Chondrocyte (in vitro differentiated cells): Measurements from ENCODE around the gene UNC119. TPM values are rescaled to one million over a fixed set of nuclear protein-coding genes. Genes with fewer than 3 reads are reported as not detected.

Source experiments
- DNase-seq: peaks from one replicate; pipeline ENCODE4 v3.0.0; 2021; ENCODE audit warnings: mixed read lengths, low spot score
- H3K27ac Mint-ChIP-seq: one replicate; pipeline ENCODE4 v1.8.0; 2021; ENCODE audit warnings: mild to moderate bottlenecking, moderate library complexity, mixed read lengths; ENCODE audit not compliant: unreplicated experiment
- H3K27me3 Mint-ChIP-seq: 2 replicates; pipeline ENCODE4 v1.8.0; 2021; ENCODE audit warnings: low read depth, mixed read lengths
- H3K36me3 Mint-ChIP-seq: 2 replicates; pipeline ENCODE4 v1.8.0; 2021; ENCODE audit warnings: low read depth, mixed read lengths
- H3K4me1 Mint-ChIP-seq: 2 replicates; pipeline ENCODE4 v1.8.0; 2021; ENCODE audit warnings: low read depth, mild to moderate bottlenecking, mixed read lengths
- H3K4me3 Mint-ChIP-seq: one replicate; pipeline ENCODE4 v1.8.0; 2021; ENCODE audit warnings: mild to moderate bottlenecking, moderate library complexity, mixed read lengths; ENCODE audit not compliant: unreplicated experiment
- H3K9me3 Mint-ChIP-seq: 2 replicates; pipeline ENCODE4 v1.8.0; 2021; ENCODE audit warnings: low read depth, mixed read lengths
- total RNA-seq: library from RNA; stranded (reverse); gene quantifications from 3 replicates; pipeline ENCODE4 v1.2.1, GENCODE V29; 2021
- TF ChIP-seq, protein P1 (sequence below): fragments of 200-600 bp; sonication (generic); IDR thresholded peaks from 2 replicates; pipeline ENCODE4 v1.5.0; 2021; ENCODE audit warnings: antibody characterized with exemption, mild to moderate bottlenecking, moderate library complexity

The UNC119 gene
- total RNA-seq, 1 donor from 2014 or later, result 24.9 TPM

DNA sequence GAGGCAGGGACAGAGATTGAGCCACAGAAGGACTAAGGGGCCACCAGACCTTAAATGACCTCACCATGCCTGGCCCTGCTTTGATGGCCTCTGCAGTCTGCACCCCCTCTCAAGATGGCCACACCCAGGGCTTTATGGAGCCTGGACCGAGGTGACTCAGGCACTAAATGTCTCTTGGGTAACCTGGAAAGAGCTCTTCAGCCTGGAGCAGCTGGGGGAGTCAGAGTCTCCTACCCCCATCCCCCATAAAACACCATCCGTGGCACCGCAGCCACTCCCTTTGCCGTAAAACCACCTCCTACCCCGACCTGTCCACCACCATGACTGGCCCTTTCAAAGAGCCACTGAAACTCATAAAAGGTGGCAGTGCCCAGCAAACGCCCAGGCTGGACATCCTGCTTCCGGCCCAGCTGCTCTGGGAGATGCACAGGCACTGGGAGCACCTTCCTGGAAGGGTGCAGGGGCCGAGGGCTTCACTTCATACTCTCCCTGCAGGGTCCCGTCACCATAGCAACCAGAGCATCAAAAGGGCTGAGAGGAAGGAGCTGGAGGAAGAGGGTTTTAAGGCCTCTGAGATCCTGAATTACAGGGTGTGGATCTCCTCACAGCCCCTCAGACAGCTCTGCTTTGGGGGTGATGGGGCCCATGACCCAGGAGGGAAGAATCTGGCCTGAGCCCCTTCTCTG, 24.0 kb downstream of the UNC119 start:
- Mint-ChIP-seq H3K36me3 (no peaks in the 10 kb centered on the region), H3K4me1 (peaks cover 38% of the 10 kb centered on the region), H3K4me3 (no peak overlapping the region), H3K27ac (no peak overlapping the region), H3K27me3 (no peaks in the 10 kb centered on the region), H3K9me3 (no peaks in the 10 kb centered on the region)
- TF ChIP-seq, protein P1, sequence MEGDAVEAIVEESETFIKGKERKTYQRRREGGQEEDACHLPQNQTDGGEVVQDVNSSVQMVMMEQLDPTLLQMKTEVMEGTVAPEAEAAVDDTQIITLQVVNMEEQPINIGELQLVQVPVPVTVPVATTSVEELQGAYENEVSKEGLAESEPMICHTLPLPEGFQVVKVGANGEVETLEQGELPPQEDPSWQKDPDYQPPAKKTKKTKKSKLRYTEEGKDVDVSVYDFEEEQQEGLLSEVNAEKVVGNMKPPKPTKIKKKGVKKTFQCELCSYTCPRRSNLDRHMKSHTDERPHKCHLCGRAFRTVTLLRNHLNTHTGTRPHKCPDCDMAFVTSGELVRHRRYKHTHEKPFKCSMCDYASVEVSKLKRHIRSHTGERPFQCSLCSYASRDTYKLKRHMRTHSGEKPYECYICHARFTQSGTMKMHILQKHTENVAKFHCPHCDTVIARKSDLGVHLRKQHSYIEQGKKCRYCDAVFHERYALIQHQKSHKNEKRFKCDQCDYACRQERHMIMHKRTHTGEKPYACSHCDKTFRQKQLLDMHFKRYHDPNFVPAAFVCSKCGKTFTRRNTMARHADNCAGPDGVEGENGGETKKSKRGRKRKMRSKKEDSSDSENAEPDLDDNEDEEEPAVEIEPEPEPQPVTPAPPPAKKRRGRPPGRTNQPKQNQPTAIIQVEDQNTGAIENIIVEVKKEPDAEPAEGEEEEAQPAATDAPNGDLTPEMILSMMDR, result no peak
- DNase-seq, result no peak

DNA sequence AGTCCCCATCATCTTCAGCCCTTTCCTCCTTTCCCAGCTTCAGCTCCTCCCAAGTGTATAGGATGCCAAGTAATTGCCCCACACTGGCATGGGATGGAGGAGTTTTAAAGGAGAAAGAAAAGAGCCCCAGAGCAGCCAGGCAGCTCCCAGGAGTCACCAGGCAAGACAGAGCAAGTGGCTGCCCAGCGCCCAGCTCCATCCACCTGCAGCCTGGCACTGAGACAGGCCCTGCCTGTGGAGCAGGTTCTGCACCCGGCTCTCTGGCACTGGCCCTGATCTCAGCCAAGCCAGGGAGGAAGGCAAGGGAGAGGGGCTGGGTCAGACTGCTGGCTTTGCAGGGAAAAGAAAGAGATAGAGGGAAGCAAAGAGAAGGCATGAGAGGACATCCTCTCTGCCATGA, 24.6 kb downstream of the UNC119 start:
- Mint-ChIP-seq H3K4me1 (peaks cover 36% of the 10 kb centered on the region), H3K36me3 (no peaks in the 10 kb centered on the region), H3K27ac (no peak overlapping the region), H3K9me3 (no peaks in the 10 kb centered on the region), H3K4me3 (no peak overlapping the region), H3K27me3 (no peaks in the 10 kb centered on the region)
- no peak for DNase-seq
- TF ChIP-seq, protein P1, result no peak

DNA sequence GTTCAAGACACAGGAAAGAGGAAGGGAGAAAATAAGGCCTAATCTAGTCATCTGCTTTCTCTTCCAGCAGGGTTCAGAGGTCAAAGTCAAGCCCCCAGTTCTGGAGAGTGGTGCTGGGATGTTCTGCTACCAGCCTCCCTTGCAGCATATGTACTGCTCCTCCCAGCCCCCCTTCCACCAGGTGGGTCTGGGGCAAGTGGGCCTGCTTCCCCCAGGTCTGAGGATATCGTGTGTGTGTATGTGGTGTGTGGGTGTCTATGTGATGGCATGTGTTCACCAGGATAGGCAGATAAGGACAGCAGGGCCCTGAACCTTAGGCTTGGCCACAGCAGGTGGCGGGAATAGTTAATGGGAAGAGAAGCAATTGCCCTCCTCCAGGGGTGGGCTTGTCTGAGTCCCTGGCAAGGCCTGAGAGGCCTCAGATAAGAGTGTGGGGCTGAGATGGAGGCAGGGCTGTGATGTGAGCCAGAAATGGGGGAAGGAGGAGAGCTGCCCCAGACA, 25.2 kb downstream of the UNC119 start:
- TF ChIP-seq, protein P1, result no peak
- no peak overlapping the region for H3K4me3 Mint-ChIP-seq
- no peak for DNase-seq
- no peaks in the 10 kb centered on the region for H3K36me3 Mint-ChIP-seq
- H3K4me1 Mint-ChIP-seq, result peaks cover 36% of the 10 kb centered on the region
- no peaks in the 10 kb centered on the region for H3K27me3 Mint-ChIP-seq
- H3K9me3 Mint-ChIP-seq, result no peaks in the 10 kb centered on the region
- H3K27ac Mint-ChIP-seq, result no peak overlapping the region

DNA sequence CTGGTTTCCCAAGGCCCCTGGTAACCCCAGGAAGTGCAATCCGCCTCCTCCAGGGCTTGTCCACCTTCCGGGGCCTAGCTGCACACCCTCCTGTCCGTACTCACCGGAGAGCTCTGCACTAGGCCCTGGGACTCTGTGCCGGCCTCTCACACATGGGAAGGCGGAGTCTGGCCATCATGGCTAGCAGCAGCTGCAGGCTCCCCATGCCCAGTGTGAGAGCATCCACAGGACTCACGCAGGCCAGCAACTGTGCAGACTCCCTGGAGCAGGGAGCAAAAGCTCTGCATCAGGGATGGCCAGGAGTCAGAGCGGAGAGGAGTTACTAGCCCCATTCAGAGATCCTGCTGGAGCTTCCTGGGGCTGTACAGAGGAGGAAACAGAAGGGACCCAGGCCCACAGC, 26.0 kb downstream of the UNC119 start:
- Mint-ChIP-seq H3K27ac (no peak overlapping the region), H3K36me3 (no peaks in the 10 kb centered on the region), H3K27me3 (no peaks in the 10 kb centered on the region), H3K4me3 (no peak overlapping the region), H3K4me1 (peaks cover 36% of the 10 kb centered on the region), H3K9me3 (no peaks in the 10 kb centered on the region)
- TF ChIP-seq, protein P1, result no peak
- no peak for DNase-seq

DNA sequence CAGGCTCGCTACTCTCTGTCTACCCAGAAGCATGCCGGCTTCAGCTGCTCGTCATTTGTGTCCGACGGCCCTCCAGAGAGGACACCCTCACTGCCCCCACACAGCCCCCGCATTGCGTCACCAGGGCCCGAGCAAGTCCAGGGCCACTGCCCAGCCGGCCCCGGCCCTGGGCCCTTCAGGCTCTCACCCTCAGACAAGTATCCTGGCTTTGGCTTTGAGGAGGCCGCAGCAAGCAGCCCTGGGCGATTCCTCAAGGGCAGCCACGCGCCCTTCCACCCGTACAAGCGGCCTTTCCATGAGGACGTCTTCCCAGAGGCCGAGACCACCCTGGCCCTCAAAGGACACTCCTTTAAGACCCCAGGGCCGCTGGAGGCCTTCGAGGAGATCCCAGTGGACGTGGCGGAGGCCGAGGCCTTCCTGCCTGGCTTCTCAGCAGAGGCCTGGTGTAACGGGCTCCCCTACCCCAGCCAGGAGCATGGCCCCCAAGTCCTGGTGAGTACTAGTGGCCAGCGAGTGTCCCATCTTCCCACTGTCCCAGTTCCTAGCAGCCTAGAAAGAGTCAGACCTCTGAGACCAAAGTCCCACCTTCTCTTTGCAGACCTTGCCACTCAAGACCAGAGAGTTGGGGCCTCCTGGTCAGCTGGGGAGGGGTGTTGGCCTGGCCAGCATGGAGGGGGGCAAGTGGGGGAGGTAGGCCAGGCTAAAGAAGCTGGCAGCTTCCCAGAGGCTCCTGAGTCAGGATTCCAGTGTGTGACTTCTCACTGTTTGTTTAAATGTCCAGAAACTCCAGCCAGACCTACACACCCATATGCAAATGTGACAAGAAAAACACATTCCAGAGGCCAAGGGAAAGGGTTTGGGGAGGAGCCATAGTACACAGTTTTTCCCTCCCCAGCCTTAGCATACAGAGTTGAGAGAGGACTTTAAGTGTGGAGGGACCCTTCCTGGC, 27.7 kb downstream of the UNC119 start:
- no peaks in the 10 kb centered on the region for H3K36me3 Mint-ChIP-seq
- TF ChIP-seq, protein P1, result no peak
- peaks cover 3% of the 10 kb centered on the region for H3K27me3 Mint-ChIP-seq
- H3K4me3 Mint-ChIP-seq, result no peak overlapping the region
- no peak for DNase-seq
- H3K9me3 Mint-ChIP-seq, result no peaks in the 10 kb centered on the region
- peaks cover 39% of the 10 kb centered on the region for H3K4me1 Mint-ChIP-seq
- H3K27ac Mint-ChIP-seq, result peak overlapping the region; percentile 29
